Suprapubic skin (tissue), 4 donors: ENCODE data around the gene FAM117B. TPM values are rescaled to one million over a fixed set of nuclear protein-coding genes. Genes with fewer than 3 reads are reported as not detected.

Experiments
- DNase-seq, 2 donors: peaks; one replicate each; pipeline ENCODE4 v3.0.0-alpha.2; 2019; ENCODE audit warnings: low spot score in 2 of 2
- H3K27ac ChIP-seq: fragments of 200-600 bp; sonication (generic); one replicate; pipeline ENCODE4 v1.5.1; 2019
- H3K27me3 ChIP-seq: fragments of 200-600 bp; sonication (generic); one replicate; pipeline ENCODE4 v1.5.1; 2019
- H3K36me3 ChIP-seq: fragments of 200-600 bp; sonication (generic); one replicate; pipeline ENCODE4 v1.5.1; 2019
- H3K4me1 ChIP-seq: fragments of 200-600 bp; sonication (generic); one replicate; pipeline ENCODE4 v1.5.1; 2019
- H3K4me3 ChIP-seq: fragments of 200-600 bp; sonication (generic); one replicate; pipeline ENCODE4 v1.5.1; 2019; ENCODE audit warnings: mild to moderate bottlenecking
- H3K9me3 ChIP-seq: fragments of 200-600 bp; sonication (generic); one replicate; pipeline ENCODE4 v1.5.1; 2019
- EP300 ChIP-seq: sonication (generic); formaldehyde crosslinking; IDR thresholded peaks from one replicate; pipeline ENCODE4 v1.6.1; 2017; ENCODE audit warnings: antibody characterized with exemption
- POLR2A ChIP-seq, 2 donors: fragments of 450-650 bp; IDR thresholded peaks; one replicate each; pipeline ENCODE4 v1.6.1; 2017; ENCODE audit warnings: antibody characterized with exemption in 2 of 2, mild to moderate bottlenecking in 2 of 2, moderate library complexity in 2 of 2
- POLR2AphosphoS5 ChIP-seq, 3 donors: sonication (generic); formaldehyde crosslinking; IDR thresholded peaks; one replicate each; pipeline ENCODE4 v1.6.1; 2017; ENCODE audit warnings: antibody characterized with exemption in 3 of 3
- WGBS: methylation state at CpG from one replicate; pipeline ENCODE4 v1.1.5; 2018; 5-methylcytosine and 5-hydroxymethylcytosine counted together
- total RNA-seq, 4 donors: library from RNA; depleted of rRNA; stranded (reverse); fragments of >200 nt; gene quantifications; one replicate each; pipeline ENCODE4 v1.1.0, GENCODE V29; 2016
- TF ChIP-seq, protein P1 (sequence below), 2 donors: fragments of 200-600 bp in 1 of 2; fragments of 450-650 bp in 1 of 2; sonication (generic) in 1 of 2; IDR thresholded peaks; one replicate each; pipeline ENCODE4 v1.5.1; 2016 to 2019; ENCODE audit warnings: antibody characterized with exemption in 2 of 2, mild to moderate bottlenecking in 1 of 2, moderate library complexity in 1 of 2

FAM117B gene
- total RNA-seq, 4 donors from 2014 or later: 11.2 to 40.0 (median 17.7) TPM

DNA sequence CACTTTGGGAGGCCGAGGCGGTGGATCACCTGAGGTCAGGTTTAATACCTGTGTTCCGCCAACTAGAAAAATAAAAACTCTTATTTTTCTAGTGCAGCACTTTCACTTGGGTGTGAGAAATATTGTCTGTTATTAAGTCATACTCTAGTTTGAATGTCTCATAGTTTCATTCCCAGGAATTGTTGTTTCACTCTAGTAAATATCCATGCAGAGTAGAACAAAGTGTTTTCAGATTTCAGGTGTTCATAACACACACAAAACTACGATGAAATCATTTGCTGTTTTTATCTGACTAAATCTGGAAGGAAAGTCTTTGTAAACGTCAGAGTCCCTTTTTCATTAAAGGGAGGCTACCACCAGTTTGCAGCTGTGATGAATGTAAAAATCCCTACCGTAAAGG, 4.0 kb downstream of the FAM117B start:
- Histone ChIP-seq H3K27ac (no peak overlapping the region), H3K36me3 (no peaks in the 10 kb centered on the region), H3K4me1 (peaks cover 28% of the 10 kb centered on the region), H3K27me3 (no peaks in the 10 kb centered on the region), H3K4me3 (no peak overlapping the region), H3K9me3 (no peaks in the 10 kb centered on the region)
- whole genome bisulfite sequencing: 67% methylated on average over 6 of the region's 6 CpGs
- TF ChIP-seq POLR2A (IDR thresholded peaks at IDR 0.05) (no peak), EP300 (no peak), POLR2AphosphoS5 (IDR thresholded peaks at IDR 0.05) (no peak)
- TF ChIP-seq, protein P1, sequence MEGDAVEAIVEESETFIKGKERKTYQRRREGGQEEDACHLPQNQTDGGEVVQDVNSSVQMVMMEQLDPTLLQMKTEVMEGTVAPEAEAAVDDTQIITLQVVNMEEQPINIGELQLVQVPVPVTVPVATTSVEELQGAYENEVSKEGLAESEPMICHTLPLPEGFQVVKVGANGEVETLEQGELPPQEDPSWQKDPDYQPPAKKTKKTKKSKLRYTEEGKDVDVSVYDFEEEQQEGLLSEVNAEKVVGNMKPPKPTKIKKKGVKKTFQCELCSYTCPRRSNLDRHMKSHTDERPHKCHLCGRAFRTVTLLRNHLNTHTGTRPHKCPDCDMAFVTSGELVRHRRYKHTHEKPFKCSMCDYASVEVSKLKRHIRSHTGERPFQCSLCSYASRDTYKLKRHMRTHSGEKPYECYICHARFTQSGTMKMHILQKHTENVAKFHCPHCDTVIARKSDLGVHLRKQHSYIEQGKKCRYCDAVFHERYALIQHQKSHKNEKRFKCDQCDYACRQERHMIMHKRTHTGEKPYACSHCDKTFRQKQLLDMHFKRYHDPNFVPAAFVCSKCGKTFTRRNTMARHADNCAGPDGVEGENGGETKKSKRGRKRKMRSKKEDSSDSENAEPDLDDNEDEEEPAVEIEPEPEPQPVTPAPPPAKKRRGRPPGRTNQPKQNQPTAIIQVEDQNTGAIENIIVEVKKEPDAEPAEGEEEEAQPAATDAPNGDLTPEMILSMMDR (IDR thresholded peaks at IDR 0.05): no peak
- no peak for DNase-seq

DNA sequence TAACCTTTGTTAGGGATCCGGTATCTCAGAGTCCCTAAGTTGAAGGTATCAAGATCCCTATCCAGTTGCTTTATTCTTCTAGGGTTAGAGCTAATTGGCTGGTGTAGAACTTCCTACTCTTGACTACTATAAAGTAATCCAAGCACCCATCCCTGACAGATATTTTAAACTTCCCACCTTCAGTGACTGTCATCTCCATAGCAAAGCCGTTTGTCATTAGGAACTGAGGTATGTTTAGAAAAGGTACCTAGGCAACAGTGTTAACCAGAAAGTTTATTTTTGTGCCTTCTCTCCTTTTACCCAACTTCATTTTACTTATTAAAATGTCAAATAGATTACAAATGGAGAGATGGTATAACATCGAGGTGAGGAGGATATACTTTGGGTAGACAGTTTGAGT, 4.5 kb downstream of the FAM117B start:
- TF ChIP-seq POLR2A (IDR thresholded peaks at IDR 0.05) (no peak), EP300 (no peak), POLR2AphosphoS5 (IDR thresholded peaks at IDR 0.05) (no peak)
- TF ChIP-seq, protein P1 (IDR thresholded peaks at IDR 0.05): no peak
- Histone ChIP-seq H3K36me3 (no peaks in the 10 kb centered on the region), H3K27me3 (no peaks in the 10 kb centered on the region), H3K4me3 (no peak overlapping the region), H3K27ac (no peak overlapping the region), H3K4me1 (peaks cover 23% of the 10 kb centered on the region), H3K9me3 (no peaks in the 10 kb centered on the region)
- no peak for DNase-seq
- 59% methylated on average over 3 of the region's 3 CpGs for WGBS

DNA sequence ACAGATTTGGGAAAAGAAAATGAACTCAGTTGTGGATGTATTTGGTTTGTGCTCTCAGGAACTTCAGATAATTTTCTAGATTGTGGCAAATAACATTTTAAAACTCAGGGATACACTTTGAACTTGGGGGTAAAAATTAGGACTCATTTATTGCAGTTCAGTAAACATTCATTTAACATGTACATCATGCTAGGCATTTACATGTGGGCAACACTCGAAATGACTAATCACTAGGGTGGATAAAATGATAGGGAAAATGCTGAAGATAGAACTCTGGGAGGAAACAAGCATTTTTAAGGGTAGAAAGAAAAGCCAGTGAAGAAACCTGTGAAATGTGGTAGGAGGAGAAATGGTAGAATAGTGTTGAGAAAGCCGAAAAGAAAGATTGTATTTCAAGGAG, 7.8 kb downstream of the FAM117B start:
- Histone ChIP-seq H3K4me3 (no peak overlapping the region), H3K27ac (no peak overlapping the region)
- WGBS: 65% methylated on average over 2 of the region's 2 CpGs

DNA sequence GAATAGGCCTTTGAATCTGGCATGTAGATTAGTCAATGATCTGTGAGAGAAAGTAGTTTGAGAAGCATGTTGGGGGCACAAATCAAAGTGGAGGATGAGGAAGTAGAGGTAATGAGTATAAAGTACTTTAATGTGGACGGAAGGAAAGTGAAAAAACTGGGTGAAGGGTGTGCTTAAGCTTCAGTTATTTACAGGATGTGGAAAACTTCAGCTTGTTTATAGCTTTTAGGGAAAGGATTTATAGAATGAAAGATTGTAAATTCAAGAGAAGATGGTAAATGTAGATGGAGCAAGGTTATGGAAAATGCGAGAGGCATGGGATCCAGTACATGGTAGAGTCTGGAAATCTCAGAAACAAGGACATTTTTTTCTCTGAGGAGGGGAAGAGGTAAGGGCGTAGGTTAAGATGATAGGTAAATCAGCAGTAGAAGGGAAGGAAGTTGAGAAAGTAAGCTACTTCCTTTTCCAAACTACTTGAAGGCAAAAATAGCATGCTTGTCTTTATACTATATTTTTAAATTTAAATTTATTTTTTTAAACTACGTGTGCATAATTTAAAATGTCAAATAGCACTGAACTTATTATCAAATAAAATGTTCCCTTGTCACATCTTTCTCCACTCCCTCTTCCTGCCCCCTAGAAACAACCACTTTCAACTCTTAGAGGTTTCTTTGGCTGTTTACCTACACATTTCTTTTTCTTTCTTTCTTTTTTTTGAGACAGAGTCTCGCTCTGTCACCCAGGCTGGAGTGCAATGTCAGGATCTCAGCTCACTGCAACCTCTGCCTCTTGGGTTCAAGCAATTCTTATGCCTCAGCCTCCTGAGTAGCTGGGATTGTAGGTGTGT, 8.5 kb downstream of the FAM117B start:
- 64% methylated on average over 5 of the region's 5 CpGs for WGBS
- Histone ChIP-seq H3K36me3 (no peaks in the 10 kb centered on the region), H3K4me3 (no peak overlapping the region), H3K27me3 (no peaks in the 10 kb centered on the region), H3K9me3 (no peaks in the 10 kb centered on the region), H3K27ac (no peak overlapping the region), H3K4me1 (peaks cover 10% of the 10 kb centered on the region)
- no peak for DNase-seq
- TF ChIP-seq, protein P1 (IDR thresholded peaks at IDR 0.05): no peak
- no peak for TF ChIP-seq POLR2AphosphoS5 (IDR thresholded peaks at IDR 0.05)
- TF ChIP-seq POLR2A (IDR thresholded peaks at IDR 0.05): no peak
- TF ChIP-seq EP300: no peak

More for the DNA sequence above, 7.8 kb downstream of the FAM117B start:
- H3K4me1 ChIP-seq: peaks cover 7% of the 10 kb centered on the region
- no peaks in the 10 kb centered on the region for H3K27me3 ChIP-seq
- no peaks in the 10 kb centered on the region for H3K36me3 ChIP-seq
- no peaks in the 10 kb centered on the region for H3K9me3 ChIP-seq
- DNase-seq: no peak
- TF ChIP-seq POLR2A (IDR thresholded peaks at IDR 0.05) (no peak), POLR2AphosphoS5 (IDR thresholded peaks at IDR 0.05) (no peak), EP300 (no peak)
- TF ChIP-seq, protein P1 (IDR thresholded peaks at IDR 0.05): no peak

DNA sequence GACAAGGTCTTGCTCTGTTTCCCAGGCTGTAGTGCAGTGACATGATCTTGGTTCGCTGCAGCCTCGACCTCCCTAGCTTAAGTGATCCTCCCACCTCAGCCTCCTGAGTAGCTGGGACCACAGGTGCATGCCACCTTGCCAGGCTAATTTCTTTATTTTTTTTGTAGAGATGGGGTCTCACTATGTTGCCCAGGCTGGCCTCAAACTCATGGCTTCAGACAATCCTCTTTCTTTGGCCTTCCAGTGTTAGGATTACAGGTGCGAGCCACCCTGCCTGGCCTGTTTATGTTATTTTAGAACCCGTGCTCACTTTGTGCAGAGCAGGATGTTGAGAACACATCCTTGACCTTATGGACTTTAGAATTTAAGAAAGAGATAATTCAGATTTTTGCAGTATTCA, 17.4 kb downstream of the FAM117B start:
- Histone ChIP-seq H3K4me1 (peaks cover 15% of the 10 kb centered on the region), H3K4me3 (no peak overlapping the region), H3K27me3 (no peaks in the 10 kb centered on the region), H3K9me3 (no peaks in the 10 kb centered on the region), H3K27ac (no peak overlapping the region), H3K36me3 (no peaks in the 10 kb centered on the region)
- no peak for DNase-seq
- 96% methylated on average over 4 of the region's 4 CpGs for WGBS
- TF ChIP-seq EP300 (no peak), POLR2AphosphoS5 (IDR thresholded peaks at IDR 0.05) (no peak), POLR2A (IDR thresholded peaks at IDR 0.05) (no peak)
- TF ChIP-seq, protein P1 (IDR thresholded peaks at IDR 0.05): no peak
